GM19099 (cell line): ENCODE data around the gene ROBO1.

Source experiments
- POLR2A ChIP-seq: IDR thresholded peaks from 3 replicates; pipeline ENCODE4 v1.6.1; 2011; ENCODE audit warnings: low read depth; ENCODE audit not compliant: insufficient read length; ENCODE audit errors: extremely low read depth

The ROBO1 gene

DNA sequence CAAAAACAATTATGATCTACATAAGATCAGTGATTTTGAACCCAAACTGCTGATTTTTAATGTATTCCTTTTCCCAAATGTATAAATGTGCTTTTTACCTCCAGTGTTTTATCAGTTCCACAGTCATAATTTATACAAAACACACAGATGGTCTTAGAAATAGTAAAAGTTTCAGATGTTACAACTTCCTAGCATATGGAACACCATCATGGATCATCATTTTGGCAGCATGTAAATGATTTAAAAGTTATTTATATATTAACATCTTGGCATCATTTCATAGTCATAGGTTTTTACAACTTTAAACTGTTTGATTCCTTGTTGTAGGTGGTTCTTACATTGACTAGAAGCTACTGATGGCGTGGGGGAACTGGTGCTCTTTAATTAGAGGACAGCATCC is 1025.3 kb downstream of the ROBO1 start:
- TF ChIP-seq POLR2A, result no peak

DNA sequence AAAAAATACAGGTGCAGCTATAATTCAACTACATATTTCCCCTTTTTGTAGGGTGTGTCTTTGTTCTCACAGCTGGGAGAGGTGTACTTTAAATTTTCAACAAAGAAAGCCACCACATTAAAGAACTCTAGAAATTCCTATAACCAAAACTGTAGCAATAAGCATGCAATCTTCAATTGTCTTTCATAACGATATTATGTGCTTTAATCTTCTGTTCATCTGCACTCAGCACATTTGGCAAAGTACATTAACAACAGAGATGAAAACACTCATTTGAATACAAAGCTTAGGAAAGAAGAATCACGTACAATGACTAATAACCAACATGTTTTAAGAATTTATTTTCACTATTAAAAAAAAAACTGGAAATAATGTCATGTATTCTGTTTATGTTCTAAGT is 1025.8 kb downstream of the ROBO1 start:
- TF ChIP-seq POLR2A, result no peak

DNA sequence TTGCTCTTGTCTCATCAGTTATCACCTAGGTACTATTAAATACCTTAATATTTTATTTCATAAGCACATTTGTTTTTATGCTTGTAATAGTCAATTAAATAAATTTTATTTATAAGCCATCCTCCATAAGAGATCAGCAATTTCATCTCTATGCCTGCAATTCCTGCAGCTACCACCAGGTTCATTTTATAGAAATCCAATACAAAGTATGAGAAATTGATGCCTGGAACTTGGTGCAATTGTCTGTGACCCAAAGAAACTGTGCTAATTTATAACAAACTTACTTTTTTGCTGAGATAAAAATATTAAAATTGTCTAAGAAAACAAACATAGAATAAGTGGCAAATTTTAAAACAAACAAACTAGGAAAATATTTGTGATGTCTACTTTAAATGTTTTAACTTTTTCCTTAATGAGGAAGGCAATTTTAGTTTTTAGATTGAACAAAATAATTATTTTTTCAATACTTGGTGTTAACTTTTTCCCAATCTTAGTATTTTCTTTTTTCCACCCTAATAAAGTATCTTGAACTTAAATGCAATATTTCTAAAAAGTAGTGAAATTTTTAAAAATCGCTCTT is 1026.6 kb downstream of the ROBO1 start:
- no peak for TF ChIP-seq POLR2A

DNA sequence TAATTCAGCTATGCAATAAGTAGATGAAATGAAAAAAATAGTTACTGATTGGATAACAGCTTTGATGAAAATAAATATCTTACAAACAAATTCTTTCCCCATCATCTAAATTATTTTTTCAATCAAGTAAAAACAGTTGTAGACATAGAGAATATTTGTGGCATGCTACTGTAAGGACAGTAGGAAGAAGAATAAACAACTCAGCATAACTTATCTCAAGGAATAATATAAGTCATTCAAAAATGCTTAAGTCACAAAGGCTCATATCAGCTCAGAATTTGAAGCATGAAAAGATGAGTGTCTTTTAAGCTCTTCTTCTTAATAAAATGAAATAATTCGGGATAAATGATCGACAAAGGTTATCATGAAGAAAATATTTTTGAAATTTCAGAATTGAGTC is 1029.0 kb downstream of the ROBO1 start:
- TF ChIP-seq POLR2A, result no peak

DNA sequence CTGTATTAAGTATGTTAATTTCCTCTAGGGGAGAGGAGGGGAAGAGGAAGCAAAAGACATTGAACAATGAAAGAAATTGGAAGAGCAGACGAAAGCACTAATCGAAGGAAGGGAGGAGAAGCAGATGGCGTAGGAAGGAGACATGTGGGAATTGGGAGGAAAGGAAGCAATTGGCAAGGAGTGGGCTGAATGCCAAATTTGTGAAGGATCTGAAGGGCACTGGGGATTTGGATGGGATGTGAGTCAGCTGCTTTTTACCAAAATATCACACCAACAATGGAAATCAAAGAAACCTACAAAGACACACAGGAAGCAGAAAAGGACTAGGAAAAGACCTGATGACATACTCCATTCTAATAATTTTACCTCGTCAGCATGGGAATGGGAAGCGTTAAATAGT is 1029.8 kb downstream of the ROBO1 start:
- no peak for TF ChIP-seq POLR2A

DNA sequence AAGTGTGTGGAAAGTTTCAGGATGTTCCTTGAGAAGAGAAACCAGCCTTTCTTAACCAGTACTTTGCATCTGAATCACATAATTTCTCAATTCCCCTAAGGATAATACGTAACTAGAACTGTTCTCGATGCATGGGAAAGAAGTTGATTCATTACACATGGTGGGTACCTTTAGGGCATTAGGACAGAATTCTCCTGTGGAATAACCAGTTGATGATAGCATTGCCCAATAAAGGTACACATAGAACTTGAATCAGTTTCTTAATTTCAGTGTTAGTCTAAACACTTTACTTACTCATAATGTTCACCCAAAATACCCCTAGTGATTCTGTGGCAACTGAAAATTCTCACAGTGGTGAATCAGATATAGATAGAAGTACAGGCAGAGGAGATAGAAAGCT is 1030.9 kb downstream of the ROBO1 start:
- TF ChIP-seq POLR2A, result no peak

DNA sequence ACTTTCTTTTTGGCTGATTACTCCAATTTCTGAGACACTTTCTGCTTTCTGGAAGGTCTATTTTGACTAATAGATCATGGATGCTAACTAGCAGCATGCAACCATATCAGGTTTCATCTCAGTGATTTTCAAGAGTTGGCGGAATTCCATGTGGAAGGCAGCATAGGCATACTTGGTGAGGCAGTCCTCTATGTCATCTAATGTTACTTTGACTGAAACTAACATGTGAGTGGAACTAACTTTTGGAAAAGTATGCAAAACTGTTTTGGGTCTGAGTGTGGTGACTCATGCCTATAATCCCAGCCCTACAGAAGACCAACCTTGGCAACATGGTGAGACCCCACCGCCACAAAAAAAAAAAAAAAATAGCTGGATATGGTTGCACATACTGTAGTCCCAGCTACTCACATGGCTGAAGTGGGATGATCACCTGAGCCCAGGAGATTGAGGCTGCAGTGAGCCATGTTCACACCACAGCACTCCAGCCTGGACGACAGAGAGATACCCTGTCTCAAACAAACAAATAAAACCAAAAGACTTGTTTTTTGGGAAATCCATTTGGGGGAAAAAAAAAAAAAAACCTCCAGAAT is 1033.7 kb downstream of the ROBO1 start:
- no peak for TF ChIP-seq POLR2A

DNA sequence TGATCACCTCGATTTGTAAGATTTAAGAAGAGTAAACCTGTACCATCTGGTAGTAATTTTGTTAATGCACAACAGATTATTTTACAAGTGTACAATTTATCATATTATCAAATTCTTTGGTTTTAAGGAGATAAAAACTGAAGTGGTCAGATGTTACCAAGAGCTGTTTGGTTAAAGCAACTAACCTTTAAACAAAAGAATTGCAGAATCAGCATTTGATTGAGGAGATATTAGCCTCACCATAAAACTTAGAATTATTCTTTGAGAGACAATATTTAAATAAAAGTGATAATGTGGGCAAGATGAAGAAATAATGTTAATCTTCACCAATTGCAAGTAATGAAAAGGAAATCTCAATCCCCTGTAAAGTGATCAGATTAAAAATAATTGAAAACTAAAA is 1034.9 kb downstream of the ROBO1 start:
- TF ChIP-seq POLR2A, result no peak

DNA sequence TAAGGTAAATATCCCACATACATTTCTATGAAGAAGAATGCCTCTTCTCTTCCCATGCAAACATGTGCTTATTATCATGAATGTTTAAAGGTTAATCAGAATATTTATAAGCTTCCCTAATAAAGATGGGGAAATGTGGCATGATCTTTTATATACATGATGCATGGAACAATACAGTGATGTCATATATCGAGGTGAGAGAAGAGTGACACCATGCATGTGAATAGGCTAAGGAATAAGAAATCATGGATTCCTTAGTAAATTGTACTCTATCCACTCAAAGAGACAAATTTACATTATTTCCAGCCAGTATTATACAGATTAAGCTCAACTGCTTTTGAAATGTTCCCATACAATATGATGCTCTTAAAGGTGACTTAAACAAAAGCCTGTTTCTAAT is 1035.3 kb downstream of the ROBO1 start:
- no peak for TF ChIP-seq POLR2A

DNA sequence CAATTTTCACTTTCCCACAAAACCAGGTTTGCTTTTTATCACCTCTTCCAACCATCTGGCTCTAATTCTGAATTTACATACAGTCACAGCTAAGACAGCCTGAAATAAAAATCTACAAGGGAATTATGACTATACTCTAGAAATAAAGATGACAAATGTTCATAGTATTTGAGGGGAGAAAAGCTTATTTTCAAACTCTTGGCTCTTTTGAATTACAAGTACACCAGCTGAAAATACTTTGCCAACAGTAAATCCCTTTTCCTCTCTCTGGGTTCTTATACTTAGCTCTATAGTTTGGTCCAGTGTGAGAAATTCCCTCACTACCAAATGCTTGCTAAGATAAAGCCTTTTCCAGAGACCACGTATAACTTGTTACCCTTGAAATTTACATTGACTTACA is 1037.9 kb downstream of the ROBO1 start:
- no peak for TF ChIP-seq POLR2A

DNA sequence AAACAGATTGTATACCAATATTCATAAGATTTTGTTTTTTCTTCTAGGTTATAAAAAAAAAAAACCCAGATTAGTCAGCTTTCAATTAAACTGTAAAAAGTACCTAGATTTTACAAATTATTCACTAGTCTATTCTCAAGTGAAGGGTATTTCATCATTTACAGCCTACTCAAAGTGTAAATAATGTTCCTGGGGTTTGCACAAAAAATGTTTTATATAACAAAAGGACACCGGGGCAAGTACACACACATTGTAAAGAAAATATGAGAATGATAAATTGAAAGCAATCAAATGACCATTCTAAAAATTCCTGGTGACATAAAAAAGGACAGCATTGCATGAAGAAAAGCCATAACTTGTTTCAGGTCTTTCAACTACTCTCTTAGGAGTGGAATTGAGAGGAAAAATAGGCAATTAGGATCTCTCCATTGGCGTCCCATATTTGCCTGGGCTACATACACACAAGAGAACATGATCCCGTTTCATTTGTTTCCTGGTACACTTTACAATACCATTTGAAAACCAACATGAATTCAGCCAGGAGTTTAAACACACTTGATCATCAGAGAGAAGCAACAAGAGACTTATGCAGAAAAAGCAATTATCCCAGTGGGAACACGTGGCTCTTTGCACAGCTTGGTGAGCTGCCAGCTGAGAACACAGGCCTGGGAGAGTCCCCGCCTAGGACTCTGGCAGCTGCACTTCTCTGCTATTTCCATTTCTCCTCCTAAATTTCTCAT is 1039.2 kb downstream of the ROBO1 start:
- TF ChIP-seq POLR2A, result no peak

DNA sequence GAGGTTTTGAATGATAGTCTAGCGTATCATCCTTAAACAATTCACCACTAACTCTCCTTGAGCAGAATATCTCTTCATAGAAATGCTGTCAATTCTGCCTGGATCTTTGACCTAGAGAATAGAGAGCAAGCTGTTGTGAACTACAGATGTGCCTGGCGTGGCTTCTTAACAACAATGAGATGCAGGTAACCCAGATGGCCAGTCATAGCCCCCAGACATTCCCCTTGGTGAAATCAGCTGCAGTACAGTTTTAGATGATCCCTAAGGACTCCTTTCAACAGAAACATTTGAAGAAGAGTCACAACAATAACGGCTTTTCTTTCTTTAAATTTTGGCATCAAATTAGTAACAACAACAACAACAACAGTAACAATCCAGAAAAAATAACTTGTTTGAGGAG is 1041.3 kb downstream of the ROBO1 start:
- TF ChIP-seq POLR2A, result no peak

DNA sequence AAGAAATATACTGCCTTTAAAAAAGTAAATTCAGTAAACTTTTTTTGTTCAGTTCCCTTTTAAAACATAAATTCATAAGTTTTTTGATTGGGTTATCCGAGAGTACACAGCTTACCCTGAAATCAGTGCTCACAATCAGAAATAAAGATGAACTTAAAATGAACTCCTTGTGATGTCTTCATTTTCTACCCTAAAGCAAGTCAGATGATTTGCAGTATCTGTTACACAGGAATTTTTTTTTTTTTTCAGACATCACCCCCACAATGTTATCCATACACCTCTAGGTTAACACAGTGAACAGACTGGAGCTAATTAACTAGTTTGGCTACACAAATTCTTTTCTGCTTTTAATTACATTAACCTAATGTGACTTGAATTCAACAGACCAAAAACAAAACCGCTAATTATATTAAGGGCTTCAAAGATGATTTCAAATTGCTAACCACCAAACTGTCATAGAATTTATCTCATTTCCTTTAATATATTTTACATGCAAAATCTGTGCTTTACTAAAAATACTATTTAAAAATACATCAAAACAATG is 1042.0 kb downstream of the ROBO1 start:
- no peak for TF ChIP-seq POLR2A

DNA sequence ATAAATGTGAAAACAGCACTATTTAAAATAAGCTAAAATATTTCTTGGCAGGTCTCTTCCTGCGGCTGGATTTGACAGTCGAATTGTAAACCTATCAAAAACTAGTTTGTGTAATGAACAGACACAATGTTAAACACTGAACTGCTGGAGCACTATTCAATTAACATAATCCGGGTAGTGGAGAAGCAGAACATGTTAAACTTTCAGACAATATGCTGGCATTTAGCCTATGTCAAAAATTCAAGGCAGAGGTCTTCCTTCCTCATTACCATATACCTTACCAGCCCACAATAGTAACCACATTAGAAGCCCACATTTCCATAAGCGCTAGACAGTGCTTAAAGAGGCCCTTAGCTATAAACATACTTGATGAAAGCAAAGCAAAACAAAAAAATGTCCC is 1042.9 kb downstream of the ROBO1 start:
- TF ChIP-seq POLR2A, result no peak

DNA sequence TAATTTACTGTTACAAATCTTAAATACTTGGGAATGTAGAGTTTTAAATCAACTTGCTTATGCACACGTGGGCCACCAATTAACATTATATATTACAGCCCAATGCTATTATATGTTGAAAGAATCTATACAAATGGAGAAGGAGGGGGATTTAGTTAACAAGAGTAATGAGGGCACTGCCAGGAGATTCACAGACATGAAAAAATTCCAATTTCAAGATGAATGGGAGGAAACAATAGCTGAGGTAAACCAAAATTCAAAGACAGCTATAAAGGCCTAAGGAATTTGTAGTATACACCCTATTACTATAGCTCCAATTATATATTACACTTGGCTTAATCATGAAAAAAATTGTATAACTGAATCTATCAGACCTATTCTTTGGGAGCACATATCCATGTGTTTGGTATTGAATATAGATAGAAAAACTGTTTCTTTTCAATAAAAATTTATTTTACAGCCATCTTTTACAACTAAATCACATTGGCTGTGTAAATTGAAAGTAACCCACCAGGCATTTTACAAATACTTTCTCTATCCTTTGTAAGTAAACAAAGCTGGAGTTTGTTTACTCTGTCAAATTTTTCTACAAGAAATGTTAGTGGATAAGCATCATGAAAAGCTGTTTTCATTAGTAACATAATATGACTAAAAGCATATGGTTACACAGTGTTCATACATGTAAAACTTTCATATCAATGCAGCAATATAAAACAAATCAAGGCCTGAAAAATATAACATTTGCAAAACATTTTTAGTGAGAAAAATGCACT is 1045.8 kb downstream of the ROBO1 start:
- no peak for TF ChIP-seq POLR2A
